GM18868 (cell line): ENCODE results near the gene PCDHA8.
"Not testable (repeated sequence)": the region's sequence is repeated elsewhere in the genome, so short reads cannot be mapped to it uniquely, and the experiment has no call there.

Source experiments
- ATAC-seq: cut with Tn5 transposase; IDR thresholded peaks from one replicate; pipeline ENCODE4 v1.9.1; 2021; ENCODE audit warnings: mild to moderate bottlenecking, moderate library complexity; ENCODE audit not compliant: unreplicated experiment

The PCDHA8 gene

GRCh38 chr5:140869555-140869886 is 28.5 kb downstream of the PCDHA8 start:
- ATAC-seq = no peak

GRCh38 chr5:140870221-140871201 is 29.5 kb downstream of the PCDHA8 start:
- no peak for ATAC-seq

GRCh38 chr5:140875085-140876065 is 34.4 kb downstream of the PCDHA8 start, which contains the start of gene PCDHA12:
TSS of gene PCDHA12 (plus strand) at chr5:140875308. CDS start at chr5:140875473, 165 bp downstream.
- ATAC-seq = no peak

DNA sequence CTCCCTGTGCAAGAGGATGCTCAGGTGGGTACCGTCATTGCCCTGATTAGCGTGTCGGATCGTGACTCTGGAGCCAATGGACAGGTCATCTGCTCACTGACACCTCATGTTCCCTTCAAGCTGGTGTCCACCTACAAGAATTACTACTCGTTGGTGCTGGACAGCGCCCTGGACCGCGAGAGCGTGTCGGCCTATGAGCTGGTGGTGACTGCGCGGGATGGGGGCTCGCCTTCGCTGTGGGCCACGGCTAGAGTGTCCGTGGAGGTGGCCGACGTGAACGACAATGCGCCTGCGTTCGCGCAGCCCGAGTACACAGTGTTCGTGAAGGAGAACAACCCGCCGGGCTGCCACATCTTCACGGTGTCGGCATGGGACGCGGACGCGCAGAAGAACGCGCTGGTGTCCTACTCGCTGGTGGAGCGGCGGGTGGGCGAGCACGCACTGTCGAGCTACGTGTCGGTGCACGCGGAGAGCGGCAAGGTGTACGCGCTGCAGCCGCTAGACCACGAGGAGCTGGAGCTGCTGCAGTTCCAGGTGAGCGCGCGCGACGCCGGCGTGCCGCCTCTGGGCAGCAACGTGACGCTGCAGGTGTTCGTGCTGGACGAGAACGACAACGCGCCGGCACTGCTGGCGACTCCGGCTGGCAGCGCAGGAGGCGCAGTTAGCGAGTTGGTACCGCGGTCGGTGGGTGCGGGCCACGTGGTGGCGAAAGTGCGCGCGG is 35.7 kb downstream of the PCDHA8 start:
- not testable (repeated sequence) for ATAC-seq

- ATAC-seq = no peak
Observed at GRCh38 chr5:140877262-140877581, 36.2 kb downstream of the PCDHA8 start.

- no peak for ATAC-seq
Observed at GRCh38 chr5:140881889-140882590, 41.1 kb downstream of the PCDHA8 start, which contains the start of gene PCDHA13. TSS of gene PCDHA13 (plus strand) at chr5:140882124. CDS start at chr5:140882269, 145 bp downstream.

GRCh38 chr5:140882591-140882899 is 41.6 kb downstream of the PCDHA8 start:
- no peak for ATAC-seq

DNA sequence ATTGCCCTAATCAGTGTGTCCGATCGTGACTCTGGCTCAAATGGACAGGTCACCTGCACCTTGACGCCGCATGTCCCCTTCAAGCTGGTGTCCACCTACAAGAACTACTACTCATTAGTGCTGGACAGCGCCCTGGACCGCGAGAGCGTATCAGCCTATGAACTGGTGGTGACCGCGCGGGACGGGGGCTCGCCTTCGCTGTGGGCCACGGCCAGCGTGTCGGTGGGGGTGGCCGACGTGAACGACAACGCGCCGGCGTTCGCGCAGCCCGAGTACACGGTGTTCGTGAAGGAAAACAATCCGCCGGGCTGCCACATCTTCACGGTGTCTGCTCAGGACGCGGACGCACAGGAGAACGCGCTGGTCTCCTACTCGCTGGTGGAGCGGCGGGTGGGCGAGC is 42.4 kb downstream of the PCDHA8 start:
- no peak for ATAC-seq

GRCh38 chr5:140883927-140884697 is 43.1 kb downstream of the PCDHA8 start:
- no peak for ATAC-seq
